Activated CD8-positive, alpha-beta memory T cell treated with anti-CD3 and anti-CD28 coated beads for 36 hours (primary cell): Measurements from ENCODE around the gene HOXD8. TPM values are rescaled to one million over a fixed set of nuclear protein-coding genes. Genes with fewer than 3 reads are reported as not detected.

Source experiments
- CTCF ChIA-PET: fragments of 350-600 bp; sonication (Branson Sonifier 250); formaldehyde crosslinking; loops from one replicate; lab custom pipeline; 2021; ENCODE audit warnings: antibody characterized with exemption; lab: Charles Lee
- POLR2A ChIA-PET: fragments of 350-600 bp; sonication (Branson Sonifier 250); formaldehyde crosslinking; loops from one replicate; lab custom pipeline; 2021; ENCODE audit warnings: antibody characterized with exemption; lab: Charles Lee
- total RNA-seq, 2 experiments: library from RNA; stranded (reverse); gene quantifications; one replicate each; pipeline ENCODE4 v1.2.3, GENCODE V29; 2021

Gene HOXD8
- total RNA-seq, 2 experiments from 2014 or later = not detected

DNA sequence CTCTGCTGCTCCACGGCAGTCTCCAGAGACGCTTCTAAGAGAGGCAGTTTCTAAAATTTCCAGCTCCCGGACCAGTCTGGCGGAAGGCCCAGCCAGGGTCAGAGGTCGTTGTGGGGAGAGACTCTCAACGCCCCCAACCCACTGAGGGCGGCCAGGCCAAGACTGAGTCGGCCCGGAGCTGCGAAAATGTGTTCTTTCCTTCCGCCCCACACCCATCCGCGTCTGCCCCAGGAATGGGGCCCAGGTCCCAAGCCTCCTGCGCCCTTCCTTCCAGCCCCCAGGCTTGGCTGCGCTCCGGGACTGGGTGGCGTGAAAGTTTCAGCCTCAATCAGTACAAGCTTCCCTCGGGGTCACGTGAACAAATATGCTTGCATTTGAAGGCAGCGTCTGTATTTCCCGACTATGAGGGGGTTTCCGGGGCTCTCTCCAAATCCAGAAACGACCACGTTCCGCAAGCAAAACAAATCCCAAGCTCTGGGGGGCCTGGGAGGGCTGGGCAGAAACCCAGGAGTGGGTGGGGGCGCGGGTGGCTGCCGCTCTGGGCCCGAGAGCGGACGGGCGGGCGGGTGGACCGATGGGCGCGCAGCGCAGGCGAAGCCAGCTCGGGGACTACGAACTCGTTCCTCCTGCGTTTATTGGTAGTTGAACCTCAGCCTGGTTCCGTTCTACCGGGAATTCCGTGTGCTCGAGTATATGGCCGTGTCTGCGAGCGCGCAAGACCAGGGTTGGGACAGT is 30.9 kb downstream of the HOXD8 start:
- ChIA-PET POLR2A (no interaction called here), CTCF (interaction anchor here (0.7 to 1.2 kb wide), 3 partner anchors 20 to 446 kb away, joined by 3 to 4 read pairs (median 3); no protein-coding TSS in a partner anchor)

DNA sequence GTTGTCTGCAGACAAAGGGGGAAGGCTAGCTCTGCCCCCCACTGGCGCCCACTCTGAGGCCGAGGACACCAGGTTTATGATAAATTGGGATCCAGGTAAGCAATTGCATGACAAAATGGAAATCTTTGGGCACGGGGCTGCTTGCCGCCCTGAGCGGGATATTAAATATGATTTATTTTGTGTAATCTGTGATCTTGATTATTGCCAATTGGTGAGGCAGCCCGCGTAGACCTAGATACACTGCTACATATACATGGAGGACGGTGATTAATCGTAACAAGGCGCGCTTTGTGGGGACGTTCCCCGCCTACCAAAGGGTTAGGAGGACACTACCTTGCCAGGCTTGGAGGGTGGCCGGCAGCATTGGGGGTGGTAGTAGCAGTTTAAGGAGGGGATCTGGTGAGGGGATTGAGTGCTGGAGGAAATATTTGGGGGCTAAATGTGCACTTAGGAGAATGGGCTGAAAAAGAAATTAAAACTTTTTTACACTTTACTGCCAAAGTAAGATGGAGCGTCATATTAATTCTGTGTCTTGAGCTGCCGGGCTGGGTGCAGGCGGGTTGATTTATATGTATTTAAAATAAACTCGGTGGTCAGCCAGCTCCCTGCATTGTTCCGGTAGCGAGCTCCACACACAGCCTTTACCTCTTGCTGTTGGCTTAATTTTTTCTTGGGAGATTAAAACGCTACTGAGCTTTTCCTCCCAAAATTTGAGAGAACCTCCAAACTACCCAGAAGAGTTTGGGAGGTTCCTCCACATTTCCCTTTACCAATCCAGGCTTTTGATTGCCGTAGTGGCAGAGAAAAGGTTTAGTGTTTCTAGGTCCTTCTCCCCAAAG is 31.7 kb downstream of the HOXD8 start:
- ChIA-PET POLR2A (no interaction called here), CTCF (interaction anchor here (0.7 to 1.3 kb wide), 4 partner anchors 8 to 293 kb away, joined by 3 to 4 read pairs (median 4); no protein-coding TSS in a partner anchor)

DNA sequence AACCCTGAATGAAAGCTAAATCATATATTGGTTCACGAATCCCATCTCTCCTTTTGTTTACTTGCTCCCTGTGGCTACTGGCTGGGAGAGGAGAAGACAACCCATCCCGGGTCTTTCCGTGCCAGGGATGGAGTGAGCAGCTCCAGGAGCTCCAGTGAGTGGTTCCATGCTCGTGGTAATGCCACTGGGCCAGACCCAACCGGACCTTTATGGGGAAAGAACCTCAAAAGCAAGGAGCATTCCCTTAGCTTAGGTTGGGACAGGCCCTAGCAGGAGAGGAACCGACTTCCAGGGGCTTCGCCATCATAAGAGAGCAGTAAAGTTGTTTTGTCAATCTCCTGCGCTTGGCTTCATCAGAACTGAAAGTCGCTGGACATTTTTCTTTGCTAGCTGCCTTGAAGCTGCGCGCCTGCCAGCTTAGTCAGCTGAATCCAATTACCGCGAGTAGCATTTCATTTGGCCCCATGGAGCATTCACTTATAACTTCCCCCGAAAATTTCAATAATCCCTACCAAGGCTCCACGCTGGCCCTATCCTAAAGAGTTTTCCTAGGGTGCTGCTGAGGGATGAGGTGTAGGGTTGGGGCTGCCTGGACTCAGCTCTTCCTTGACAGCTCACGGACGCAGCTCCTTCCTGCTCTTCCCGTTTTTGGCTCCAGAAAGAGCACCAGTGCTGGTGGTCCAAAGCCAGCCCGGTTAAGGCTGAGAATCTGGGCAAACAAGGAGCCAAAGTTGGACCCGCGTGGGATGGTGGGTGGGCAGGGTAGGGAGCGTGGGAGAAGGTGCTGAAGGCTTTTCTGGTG is 32.5 kb downstream of the HOXD8 start:
- POLR2A ChIA-PET = no interaction called here
- CTCF ChIA-PET = interaction anchor here (0.7 to 1.3 kb wide), 5 partner anchors 9 to 293 kb away, joined by 3 to 4 read pairs (median 4); no protein-coding TSS in a partner anchor

DNA sequence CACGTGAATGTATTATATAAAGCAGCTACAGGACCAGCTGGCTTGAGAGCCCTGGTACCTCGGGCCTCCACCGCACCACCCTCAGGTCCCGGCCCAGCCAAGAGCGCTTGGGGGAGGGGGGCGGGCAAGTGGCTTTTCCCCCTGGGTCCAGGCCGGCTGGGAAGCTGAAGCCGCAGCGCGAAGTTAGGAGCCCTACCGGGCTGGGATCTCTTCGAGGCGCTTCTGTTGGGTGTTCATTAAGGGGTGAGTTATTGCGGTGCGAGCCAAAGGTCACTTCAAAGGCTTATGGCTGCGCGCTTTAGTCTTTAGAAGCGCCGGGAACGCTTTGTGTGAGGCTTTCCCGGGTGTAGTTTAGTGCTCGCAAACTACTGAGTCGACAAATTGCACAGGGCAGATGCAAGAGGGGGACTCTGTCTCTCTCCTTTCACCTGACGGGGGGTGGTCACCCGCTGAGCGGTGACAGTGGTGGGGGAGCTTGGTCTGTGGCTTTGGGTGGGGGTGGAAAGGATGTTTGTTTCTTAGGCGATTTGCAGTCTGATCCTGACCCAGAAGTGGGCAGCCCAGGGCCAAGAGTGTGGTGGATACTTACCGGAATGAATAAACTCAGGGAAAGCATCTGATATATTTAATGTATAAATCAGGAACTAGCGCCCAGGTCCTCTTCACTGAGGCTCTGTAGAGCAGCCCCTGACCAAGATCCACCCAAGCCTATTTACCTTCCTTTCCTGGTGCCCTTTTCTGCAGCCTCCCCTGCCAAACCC is 33.6 kb downstream of the HOXD8 start:
- ChIA-PET CTCF (interaction anchor here (0.7 kb wide), 1 partner anchor 23 kb away, joined by 3 read pairs; no protein-coding TSS in a partner anchor), POLR2A (no interaction called here)

DNA sequence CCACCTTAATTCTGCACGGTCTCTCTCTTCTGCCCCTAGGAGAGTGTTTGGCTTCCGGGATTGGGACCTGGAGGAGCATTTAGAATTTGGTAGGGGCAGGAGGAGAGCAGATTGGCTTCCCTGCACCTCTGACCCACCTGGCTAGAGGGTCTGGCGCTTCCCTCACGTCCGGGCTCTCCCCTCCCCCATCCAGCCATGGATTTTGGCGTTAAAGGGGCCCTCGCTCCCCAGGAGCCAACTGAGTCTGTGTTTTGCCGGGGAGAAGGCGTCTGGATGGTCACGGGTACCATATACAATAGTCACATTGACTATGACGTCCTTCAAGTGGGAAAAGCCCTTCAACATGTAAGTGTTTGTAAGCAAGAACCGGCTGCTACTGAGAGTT is 34.2 kb downstream of the HOXD8 start:
- ChIA-PET CTCF (no interaction called here), POLR2A (no interaction called here)

DNA sequence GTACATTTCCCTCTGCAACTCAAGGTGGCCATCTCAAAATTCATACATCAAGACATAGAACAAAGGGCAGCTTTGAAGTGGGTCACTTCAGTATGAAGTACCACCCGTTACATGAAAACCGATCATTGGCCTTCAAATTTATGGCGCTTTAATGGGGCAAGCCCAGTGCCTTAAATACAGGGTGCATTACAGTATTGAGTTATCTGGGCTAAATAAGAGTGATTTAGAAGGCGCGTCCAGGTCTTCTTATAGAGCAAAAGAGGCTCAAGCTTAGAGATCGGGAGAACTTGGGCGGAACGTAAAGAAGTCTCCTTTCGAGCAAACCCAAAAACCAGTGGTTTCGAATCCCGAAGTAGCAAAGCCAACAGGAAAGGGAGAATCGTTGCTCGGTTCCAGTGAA is 34.7 kb downstream of the HOXD8 start:
- POLR2A ChIA-PET = no interaction called here
- CTCF ChIA-PET = no interaction called here

DNA sequence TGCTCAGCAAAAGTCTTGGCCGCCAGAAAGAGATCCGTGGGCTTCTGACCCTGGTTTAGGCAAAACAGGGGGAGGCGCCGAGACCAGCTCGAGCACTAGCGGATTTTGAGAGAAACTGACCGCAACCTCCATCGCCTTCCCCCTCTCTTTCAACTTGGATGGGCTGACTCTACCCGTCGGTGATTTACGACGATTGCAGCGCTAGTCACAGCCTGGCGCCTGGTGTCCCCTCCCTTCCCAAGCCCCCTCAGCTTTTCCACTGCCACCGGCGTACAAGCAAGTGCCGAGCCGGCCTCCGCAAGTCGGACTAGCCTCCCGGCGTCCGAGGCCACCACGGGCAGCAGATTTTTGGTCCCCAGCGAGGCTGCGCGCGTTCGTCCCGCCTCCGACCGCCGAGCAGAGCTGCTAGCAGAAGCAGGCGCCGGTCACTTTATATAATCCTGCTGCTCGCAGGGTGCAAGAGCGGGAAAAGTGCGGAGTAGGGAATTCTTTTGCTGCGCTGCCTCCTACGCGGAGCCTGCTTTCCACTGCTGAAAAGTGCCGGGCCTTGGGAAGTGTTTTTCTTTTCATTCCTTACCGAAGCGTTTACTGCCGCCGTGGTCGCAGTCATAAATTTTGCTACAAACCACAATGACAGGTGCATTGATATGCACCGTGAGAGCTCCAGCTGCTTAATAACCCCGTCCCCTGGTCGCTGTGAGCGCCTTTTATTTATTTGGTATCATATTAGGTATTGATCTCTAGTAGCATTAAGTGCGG is 35.3 kb downstream of the HOXD8 start:
- ChIA-PET CTCF (no interaction called here), POLR2A (no interaction called here)

DNA sequence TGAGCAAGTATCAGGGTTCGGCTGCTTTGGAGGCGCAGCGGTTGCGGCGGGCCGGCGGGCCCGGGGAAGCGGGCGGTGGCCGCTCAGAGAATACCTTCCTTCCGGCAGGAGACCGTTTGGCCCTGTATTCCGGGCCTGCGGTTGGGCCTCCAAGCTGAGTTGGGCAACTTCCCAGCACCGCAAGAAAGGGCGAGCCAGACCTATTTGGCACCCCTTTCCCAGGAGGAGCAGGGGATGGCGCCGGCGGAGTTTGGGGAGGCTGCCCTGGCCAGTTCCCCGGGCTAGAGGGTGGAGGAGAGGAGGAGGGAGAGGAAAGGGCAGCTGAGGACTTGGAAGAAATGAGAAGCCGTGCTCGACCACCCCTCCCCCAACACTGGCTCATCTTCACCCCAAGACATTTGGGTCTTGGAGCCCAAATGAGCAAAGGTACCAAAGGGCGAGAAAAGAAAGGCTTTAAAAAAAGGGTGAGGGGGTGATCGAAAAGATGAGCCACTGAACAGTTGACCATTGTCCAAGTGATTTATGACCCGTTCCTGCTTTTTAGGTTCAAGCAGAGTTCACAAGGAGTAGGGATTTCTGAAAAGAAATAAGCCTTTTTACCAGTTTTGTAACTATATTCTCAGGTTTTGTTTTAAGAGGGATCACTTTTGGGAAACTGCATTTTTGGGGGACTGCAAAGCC is 36.0 kb downstream of the HOXD8 start:
- ChIA-PET POLR2A (no interaction called here), CTCF (no interaction called here)

DNA sequence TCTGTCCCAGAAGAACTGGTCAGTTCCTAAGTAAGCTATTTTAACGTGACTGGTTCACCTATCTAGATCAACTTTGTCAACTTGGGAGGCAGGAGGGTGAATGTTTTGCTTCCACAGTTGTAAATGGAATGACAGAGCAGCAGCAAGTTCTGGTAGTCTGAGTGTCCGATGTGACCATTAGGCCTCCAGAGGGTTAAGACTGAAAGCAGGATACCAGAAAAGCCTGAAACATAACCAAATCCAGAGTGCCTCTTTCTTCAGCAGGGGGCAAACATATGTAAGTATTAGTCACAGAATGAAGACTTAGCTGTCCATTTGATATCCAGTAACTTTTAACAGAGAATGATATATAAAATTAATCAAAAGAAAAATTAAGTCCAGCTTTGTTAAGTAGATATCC is 36.8 kb downstream of the HOXD8 start:
- ChIA-PET CTCF (no interaction called here), POLR2A (no interaction called here)

DNA sequence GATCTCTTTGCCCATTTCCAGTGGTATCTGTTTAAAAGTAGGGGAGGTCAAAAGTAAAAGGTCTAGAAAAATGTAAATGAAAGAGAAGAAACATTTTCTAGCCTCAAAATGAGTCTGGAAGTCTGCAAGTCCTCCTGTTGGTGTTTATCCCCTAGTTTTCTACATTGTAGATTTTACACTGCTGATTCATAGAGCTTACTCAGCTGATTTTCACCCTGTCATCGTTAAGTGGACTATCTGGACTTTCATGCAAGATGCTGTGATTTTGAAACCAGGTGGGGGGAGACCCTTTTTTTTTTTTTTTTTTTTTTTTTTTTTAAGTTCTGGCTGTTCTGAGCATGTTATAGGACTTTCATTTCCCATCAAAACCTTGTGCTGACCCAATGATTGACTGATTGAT is 37.9 kb downstream of the HOXD8 start:
- ChIA-PET CTCF (interaction anchor here (1.0 kb wide), 1 partner anchor 28 kb away, joined by 4 read pairs; no protein-coding TSS in a partner anchor), POLR2A (no interaction called here)

DNA sequence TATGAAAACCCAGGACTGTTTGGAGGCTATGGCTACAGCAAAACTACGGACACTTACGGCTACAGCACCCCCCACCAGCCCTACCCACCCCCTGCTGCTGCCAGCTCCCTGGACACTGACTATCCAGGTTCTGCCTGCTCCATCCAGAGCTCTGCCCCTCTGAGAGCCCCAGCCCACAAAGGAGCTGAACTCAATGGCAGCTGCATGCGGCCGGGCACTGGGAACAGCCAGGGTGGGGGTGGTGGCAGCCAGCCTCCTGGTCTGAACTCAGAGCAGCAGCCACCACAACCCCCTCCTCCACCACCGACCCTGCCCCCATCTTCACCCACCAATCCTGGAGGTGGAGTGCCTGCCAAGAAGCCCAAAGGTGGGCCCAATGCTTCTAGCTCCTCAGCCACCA is 39.7 kb downstream of the HOXD8 start:
- CTCF ChIA-PET = no interaction called here
- POLR2A ChIA-PET = no interaction called here

DNA sequence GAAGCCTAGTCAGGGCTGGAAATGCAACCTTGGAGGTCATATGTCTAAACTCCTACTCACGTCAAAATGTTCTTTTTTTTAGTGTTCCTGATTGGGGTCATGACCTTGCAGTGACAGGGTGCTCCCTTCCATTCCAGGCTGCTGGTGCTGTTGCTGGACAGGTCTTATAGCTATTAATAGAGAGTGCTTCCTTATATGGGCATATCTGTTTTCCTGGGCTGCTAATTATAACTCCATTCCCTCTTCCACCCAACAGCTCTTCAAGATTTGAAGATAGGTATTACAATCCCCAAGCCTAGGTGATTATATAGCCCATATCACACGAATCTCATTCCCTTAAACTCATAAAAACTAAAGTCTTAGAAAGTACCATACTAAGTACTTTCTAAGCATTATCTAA is 40.2 kb downstream of the HOXD8 start:
- CTCF ChIA-PET = no interaction called here

DNA sequence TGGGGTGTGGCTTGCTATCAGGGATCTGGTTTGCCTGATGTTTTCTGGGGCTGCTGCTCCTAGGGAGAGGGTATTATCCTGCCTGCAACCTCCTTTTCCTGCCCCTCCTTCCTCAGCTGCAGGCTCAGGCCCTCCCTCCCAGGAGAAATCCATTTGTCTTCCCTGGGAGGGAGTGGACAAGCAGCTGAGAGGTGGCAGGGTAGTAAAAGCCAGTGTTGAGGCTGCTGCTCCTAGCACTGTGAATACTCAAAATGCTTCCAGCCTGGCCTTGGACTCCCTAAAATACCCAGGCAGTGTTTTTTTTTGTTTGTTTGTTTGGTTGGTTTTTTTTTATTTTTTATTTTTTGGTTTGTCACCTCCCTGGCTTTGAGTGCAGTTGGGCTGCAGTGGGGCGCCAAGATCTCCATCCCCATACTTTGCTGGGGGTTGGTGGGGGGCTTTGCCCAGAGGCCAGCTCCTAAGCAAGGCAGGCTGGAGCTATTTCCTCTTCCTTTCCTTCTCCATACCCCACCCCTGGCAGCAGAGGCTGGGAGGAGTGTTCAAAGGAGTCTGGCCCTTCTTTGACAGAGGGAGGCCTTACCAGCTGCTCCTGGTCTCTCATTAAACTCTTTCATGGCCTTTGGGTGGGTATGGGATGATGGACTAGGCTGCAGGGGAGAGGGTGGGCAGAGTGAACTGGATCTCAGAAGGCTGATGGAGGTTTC is 41.2 kb downstream of the HOXD8 start:
- CTCF ChIA-PET = no interaction called here
- POLR2A ChIA-PET = no interaction called here

More for the DNA sequence above, 40.2 kb downstream of the HOXD8 start:
- POLR2A ChIA-PET = no interaction called here

DNA sequence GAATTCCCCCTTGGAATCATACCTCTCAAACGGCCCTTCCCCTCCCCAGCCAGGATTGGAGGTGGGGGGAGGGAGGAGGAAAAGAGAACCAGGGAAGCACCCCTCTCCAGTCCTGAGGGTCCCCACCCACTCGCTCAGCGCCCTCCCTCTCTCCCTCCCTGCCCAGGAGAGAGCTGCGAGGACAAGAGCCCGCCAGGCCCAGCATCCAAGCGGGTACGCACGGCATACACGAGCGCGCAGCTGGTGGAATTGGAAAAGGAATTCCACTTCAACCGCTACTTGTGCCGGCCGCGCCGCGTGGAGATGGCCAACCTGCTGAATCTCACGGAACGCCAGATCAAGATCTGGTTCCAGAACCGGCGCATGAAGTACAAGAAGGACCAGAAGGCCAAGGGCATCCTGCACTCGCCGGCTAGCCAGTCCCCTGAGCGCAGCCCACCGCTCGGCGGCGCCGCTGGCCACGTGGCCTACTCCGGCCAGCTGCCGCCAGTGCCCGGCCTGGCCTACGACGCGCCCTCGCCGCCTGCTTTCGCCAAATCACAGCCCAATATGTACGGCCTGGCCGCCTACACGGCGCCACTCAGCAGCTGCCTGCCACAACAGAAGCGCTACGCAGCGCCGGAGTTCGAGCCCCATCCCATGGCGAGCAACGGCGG is 42.0 kb downstream of the HOXD8 start:
- ChIA-PET CTCF (no interaction called here), POLR2A (no interaction called here)

DNA sequence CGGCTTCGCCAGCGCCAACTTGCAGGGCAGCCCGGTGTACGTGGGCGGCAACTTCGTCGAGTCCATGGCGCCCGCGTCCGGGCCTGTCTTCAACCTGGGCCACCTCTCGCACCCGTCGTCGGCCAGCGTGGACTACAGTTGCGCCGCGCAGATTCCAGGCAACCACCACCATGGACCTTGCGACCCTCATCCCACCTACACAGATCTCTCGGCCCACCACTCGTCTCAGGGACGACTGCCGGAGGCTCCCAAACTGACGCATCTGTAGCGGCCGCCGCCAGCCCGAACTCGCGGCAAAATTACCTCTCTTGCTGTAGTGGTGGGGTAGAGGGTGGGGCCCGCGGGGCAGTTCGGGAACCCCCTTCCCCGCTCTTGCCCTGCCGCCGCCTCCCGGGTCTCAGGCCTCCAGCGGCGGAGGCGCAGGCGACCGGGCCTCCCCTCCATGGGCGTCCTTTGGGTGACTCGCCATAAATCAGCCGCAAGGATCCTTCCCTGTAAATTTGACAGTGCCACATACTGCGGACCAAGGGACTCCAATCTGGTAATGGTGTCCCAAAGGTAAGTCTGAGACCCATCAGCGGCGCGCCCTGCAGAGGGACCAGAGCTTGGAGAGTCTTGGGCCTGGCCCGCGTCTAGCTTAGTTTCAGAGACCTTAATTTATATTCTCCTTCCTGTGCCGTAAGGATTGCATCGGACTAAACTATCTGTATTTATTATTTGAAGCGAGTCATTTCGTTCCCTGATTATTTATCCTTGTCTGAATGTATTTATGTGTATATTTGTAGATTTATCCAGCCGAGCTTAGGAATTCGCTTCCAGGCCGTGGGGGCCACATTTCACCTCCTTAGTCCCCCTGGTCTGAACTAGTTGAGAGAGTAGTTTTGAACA is 42.7 kb downstream of the HOXD8 start:
- ChIA-PET CTCF (no interaction called here), POLR2A (no interaction called here)
